Thymus (tissue), 11 donors: ENCODE measurements around the gene HOXD9. TPM values are rescaled to one million over a fixed set of nuclear protein-coding genes. Genes with fewer than 3 reads are reported as not detected.

Experiments
- DNase-seq, 9 donors: peaks; one replicate each; pipeline ENCODE4 v3.0.0-alpha.2; 2013; ENCODE audit warnings: low spot score in 9 of 9, low read depth in 6 of 9, missing footprints in 1 of 9
- H3K27ac ChIP-seq, 2 donors: one replicate each; pipeline ENCODE4 v1.5.1; 2013; ENCODE audit warnings: control low read depth in 1 of 2, low read depth in 1 of 2, low read length in 1 of 2, mild to moderate bottlenecking in 1 of 2, moderate library complexity in 1 of 2
- H3K27me3 ChIP-seq, 2 donors: one replicate each; pipeline ENCODE4 v1.5.1; 2013; ENCODE audit warnings: low read length in 1 of 2; ENCODE audit not compliant: control insufficient read depth in 2 of 2, insufficient read depth in 1 of 2
- H3K36me3 ChIP-seq, 2 donors: one replicate each; pipeline ENCODE4 v1.5.1; 2013; ENCODE audit warnings: low read length in 1 of 2, mild to moderate bottlenecking in 1 of 2, moderate library complexity in 1 of 2; ENCODE audit not compliant: control insufficient read depth in 2 of 2, insufficient read depth in 2 of 2
- H3K4me1 ChIP-seq, 2 donors: one replicate each; pipeline ENCODE4 v1.5.1; 2013; ENCODE audit warnings: low read length in 2 of 2; ENCODE audit not compliant: control insufficient read depth in 2 of 2, insufficient read depth in 2 of 2
- H3K4me3 ChIP-seq, 2 donors: one replicate each; pipeline ENCODE4 v1.5.1; 2013; ENCODE audit warnings: low read length in 2 of 2, control low read depth in 1 of 2, mild to moderate bottlenecking in 1 of 2
- H3K9me3 ChIP-seq, 2 donors: one replicate each; pipeline ENCODE4 v1.5.1; 2013; ENCODE audit warnings: low read length in 1 of 2, mild to moderate bottlenecking in 1 of 2; ENCODE audit not compliant: control insufficient read depth in 2 of 2, insufficient read depth in 1 of 2
- WGBS: extraction: QIAGEN DNeasy Blood & Tissue Kit; methylation state at CpG from one replicate; pipeline ENCODE4 v1.1.7; 2013; 5-methylcytosine and 5-hydroxymethylcytosine counted together
- polyA plus RNA-seq: library from polyadenylated mRNA; stranded (reverse); fragments of 200-250 nt; gene quantifications from one replicate; pipeline ENCODE4 v1.2.3, GENCODE V29; 2013
- total RNA-seq: library from RNA; stranded (reverse); fragments of 120-200 nt; gene quantifications from one replicate; pipeline ENCODE4 v1.2.4, GENCODE V29; 2013
- donor health status: healthy.

HOXD9 gene
- total and polyA plus RNA-seq, 2 donors = 0.14 to 1.8 TPM

- Histone ChIP-seq H3K9me3 (peaks cover 0 to 15% of the 10 kb centered on the region in 2 donors), H3K4me1 (peaks cover 8 to 19% of the 10 kb centered on the region in 2 donors), H3K27me3 (peaks cover 92 to 99% of the 10 kb centered on the region in 2 donors), H3K4me3 (no peak overlapping the region), H3K27ac (no peak overlapping the region), H3K36me3 (no peaks in the 10 kb centered on the region)
- no peak for DNase-seq
- WGBS = 23% methylated on average over 4 of the region's 4 CpGs
Observed at GRCh38 chr2:176131848-176132158, 9.3 kb downstream of the HOXD9 start.

GRCh38 chr2:176132205-176133171 lies 10.0 kb downstream of the HOXD9 start:
- WGBS = 8% methylated on average over 33 of the region's 33 CpGs
- H3K36me3 ChIP-seq = no peaks in the 10 kb centered on the region
- H3K4me1 ChIP-seq = peaks cover 8 to 21% of the 10 kb centered on the region in 2 donors
- H3K9me3 ChIP-seq = peaks cover 0 to 15% of the 10 kb centered on the region in 2 donors
- peak in 1 of 9 donors; percentile 56 for DNase-seq
- peaks cover 93 to 99% of the 10 kb centered on the region in 2 donors for H3K27me3 ChIP-seq
- H3K27ac ChIP-seq = no peak overlapping the region
- peak overlapping the region in 1 of 2 donors; percentile 40 for H3K4me3 ChIP-seq

GRCh38 chr2:176133389-176133788 lies 10.9 kb downstream of the HOXD9 start:
- Histone ChIP-seq H3K27me3 (peaks cover 94 to 99% of the 10 kb centered on the region in 2 donors), H3K9me3 (peaks cover 0 to 10% of the 10 kb centered on the region in 2 donors), H3K36me3 (no peaks in the 10 kb centered on the region), H3K4me1 (peaks cover 8 to 20% of the 10 kb centered on the region in 2 donors), H3K4me3 (no peak overlapping the region), H3K27ac (no peak overlapping the region)
- no peak for DNase-seq

- H3K4me1 ChIP-seq = peaks cover 8 to 16% of the 10 kb centered on the region in 2 donors
- peaks cover 94 to 99% of the 10 kb centered on the region in 2 donors for H3K27me3 ChIP-seq
- 49% methylated on average over 4 of the region's 4 CpGs for WGBS
- no peak overlapping the region for H3K27ac ChIP-seq
- no peak overlapping the region for H3K4me3 ChIP-seq
- peaks cover 0 to 7% of the 10 kb centered on the region in 2 donors for H3K9me3 ChIP-seq
- no peak for DNase-seq
- H3K36me3 ChIP-seq = no peaks in the 10 kb centered on the region
Observed at GRCh38 chr2:176134035-176134434, 11.5 kb downstream of the HOXD9 start.

GRCh38 chr2:176135035-176135440 lies 12.5 kb downstream of the HOXD9 start:
- no peak overlapping the region for H3K27ac ChIP-seq
- H3K9me3 ChIP-seq = peaks cover 0 to 9% of the 10 kb centered on the region in 2 donors
- H3K36me3 ChIP-seq = no peaks in the 10 kb centered on the region
- H3K4me3 ChIP-seq = no peak overlapping the region
- H3K4me1 ChIP-seq = peaks cover 8 to 20% of the 10 kb centered on the region in 2 donors
- H3K27me3 ChIP-seq = peaks cover 94 to 100% of the 10 kb centered on the region in 2 donors
- no peak for DNase-seq

- Histone ChIP-seq H3K27ac (no peak overlapping the region), H3K36me3 (no peaks in the 10 kb centered on the region), H3K27me3 (peaks cover 94 to 100% of the 10 kb centered on the region in 2 donors), H3K9me3 (peaks cover 1 to 17% of the 10 kb centered on the region in 2 donors), H3K4me1 (peaks cover 2 to 30% of the 10 kb centered on the region in 2 donors), H3K4me3 (no peak overlapping the region)
- no peak for DNase-seq
- WGBS = 4% methylated on average over 71 of the region's 71 CpGs
Observed at GRCh38 chr2:176136374-176137251, 14.1 kb downstream of the HOXD9 start.

- H3K27me3 ChIP-seq = peaks cover 94 to 100% of the 10 kb centered on the region in 2 donors
- no peak overlapping the region for H3K27ac ChIP-seq
- WGBS = 17% methylated on average over 2 of the region's 2 CpGs
- DNase-seq = no peak
- H3K9me3 ChIP-seq = peaks cover 1 to 17% of the 10 kb centered on the region in 2 donors
- no peaks in the 10 kb centered on the region for H3K36me3 ChIP-seq
- H3K4me1 ChIP-seq = peaks cover 2 to 30% of the 10 kb centered on the region in 2 donors
- H3K4me3 ChIP-seq = no peak overlapping the region
Observed at GRCh38 chr2:176137252-176137580, 14.7 kb downstream of the HOXD9 start.

- no peak for DNase-seq
- Histone ChIP-seq H3K36me3 (no peaks in the 10 kb centered on the region), H3K4me3 (no peak overlapping the region), H3K27ac (no peak overlapping the region), H3K4me1 (peaks cover 2 to 26% of the 10 kb centered on the region in 2 donors), H3K27me3 (peaks cover 89 to 100% of the 10 kb centered on the region in 2 donors), H3K9me3 (peaks cover 1 to 17% of the 10 kb centered on the region in 2 donors)
- WGBS = 49% methylated on average over 8 of the region's 8 CpGs
Observed at GRCh38 chr2:176137906-176138305, 15.4 kb downstream of the HOXD9 start.

GRCh38 chr2:176138526-176138922 lies 16.0 kb downstream of the HOXD9 start:
- 12% methylated on average over 14 of the region's 14 CpGs for WGBS
- Histone ChIP-seq H3K4me3 (peak overlapping the region in 1 of 2 donors; percentile 18), H3K27me3 (peaks cover 89 to 100% of the 10 kb centered on the region in 2 donors), H3K9me3 (peaks cover 1 to 17% of the 10 kb centered on the region in 2 donors), H3K36me3 (no peaks in the 10 kb centered on the region), H3K4me1 (peaks cover 2 to 26% of the 10 kb centered on the region in 2 donors), H3K27ac (no peak overlapping the region)
- DNase-seq = no peak
